Esophagus squamous epithelium (tissue), 5 donors: ENCODE results near the gene RASSF1. TPM values are rescaled to one million over a fixed set of nuclear protein-coding genes. Genes with fewer than 3 reads are reported as not detected.

Experiments used
- DNase-seq: peaks from one replicate; lab custom pipeline; 2025; lab: John Stamatoyannopoulos, UW
- H3K27ac ChIP-seq, 4 donors: fragments of 200-600 bp; sonication (generic); one replicate each; pipeline ENCODE4 v1.5.1; 2016 to 2019; ENCODE audit warnings: mild to moderate bottlenecking in 1 of 4
- H3K27me3 ChIP-seq, 4 donors: fragments of 200-600 bp; sonication (generic); 1 replicate in 3 of 4; 2 replicates in 1 of 4; pipeline versions ENCODE4 v1.5.1 to v1.6.0; 2017 to 2021; ENCODE audit warnings: antibody characterized with exemption in 1 of 4
- H3K36me3 ChIP-seq, 3 donors: fragments of 200-600 bp; sonication (generic); one replicate each; pipeline ENCODE4 v1.5.1; 2016 to 2019
- H3K4me1 ChIP-seq, 3 donors: fragments of 200-600 bp; sonication (generic); one replicate each; pipeline ENCODE4 v1.5.1; 2017 to 2019
- H3K4me3 ChIP-seq, 4 donors: fragments of 200-600 bp; sonication (generic); 1 replicate in 3 of 4; 2 replicates in 1 of 4; pipeline ENCODE4 v1.5.1; 2016 to 2019; ENCODE audit warnings: mild to moderate bottlenecking in 2 of 4, moderate library complexity in 1 of 4
- H3K9me3 ChIP-seq, 3 donors: fragments of 200-600 bp; sonication (generic); one replicate each; pipeline ENCODE4 v1.5.1; 2016 to 2019
- POLR2A ChIP-seq, 4 donors: fragments of 450-650 bp; IDR thresholded peaks; one replicate each; pipeline ENCODE4 v1.6.1; 2017; ENCODE audit warnings: antibody characterized with exemption in 4 of 4, mild to moderate bottlenecking in 4 of 4, moderate library complexity in 3 of 4
- WGBS, 2 donors: methylation state at CpG; one replicate each; pipeline ENCODE4 v1.1.5; 2018; 5-methylcytosine and 5-hydroxymethylcytosine counted together
- intact Hi-C: fragments of 100-400 bp; cut with DNase I; formaldehyde crosslinking; loops from one replicate; pipeline ENCODE4 v1.15.0; 2022
- total RNA-seq, 4 donors: library from RNA; depleted of rRNA; stranded (reverse); fragments of >200 nt; gene quantifications; one replicate each; pipeline ENCODE4 v1.1.0, GENCODE V29; 2016
- TF ChIP-seq, protein P1 (sequence below), 6 experiments: fragments of 450-650 bp in 4 of 6; fragments of 200-600 bp in 2 of 6; sonication (generic) in 2 of 6; IDR thresholded peaks; one replicate each; pipeline ENCODE4 v1.5.1; 2016 to 2019; ENCODE audit warnings: antibody characterized with exemption in 6 of 6, mild to moderate bottlenecking in 4 of 6, moderate library complexity in 4 of 6
- donor health status: DM: yes; HTN: yes; CAD: no.

RASSF1 gene
- total RNA-seq, 4 donors from 2014 or later: 11.9 to 31.7 (median 24.9) TPM

DNA sequence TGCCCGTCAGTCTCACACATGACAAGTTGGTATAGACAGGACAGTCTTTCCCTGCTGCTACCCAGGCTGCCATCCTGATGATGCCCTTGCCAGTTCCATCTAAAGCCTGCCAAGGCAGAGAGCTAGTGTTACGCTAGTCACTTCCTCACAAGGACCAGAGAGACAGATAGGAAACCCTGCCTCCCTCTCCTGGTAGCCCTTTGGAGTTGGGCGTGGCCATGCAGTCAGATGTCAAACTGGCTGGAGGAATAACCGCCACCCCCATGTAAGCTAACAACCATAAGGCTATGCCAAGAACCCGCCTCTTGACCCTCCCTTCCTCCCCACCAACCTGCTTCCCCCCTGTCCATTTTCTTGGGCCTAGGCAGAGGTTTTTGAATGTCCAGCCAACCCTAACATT is 15.9 kb upstream of the RASSF1 start:
- Histone ChIP-seq H3K4me1 (peaks cover 34 to 75% (median 41%) of the 10 kb centered on the region in 3 donors), H3K27ac (peak overlapping the region; percentile 21 to 94 (median 55)), H3K4me3 (peak overlapping the region in 3 of 4 donors; percentile 85 to 98 (median 89)), H3K27me3 (no peaks in the 10 kb centered on the region), H3K36me3 (peaks cover 20 to 60% (median 28%) of the 10 kb centered on the region in 3 donors), H3K9me3 (no peaks in the 10 kb centered on the region)
- WGBS, 2 donors: 39 to 43% methylated on average over 2 to 3 of the region's 5 CpGs
- no peak for DNase-seq
- intact Hi-C loops: no loop called here
- TF ChIP-seq, protein P1, sequence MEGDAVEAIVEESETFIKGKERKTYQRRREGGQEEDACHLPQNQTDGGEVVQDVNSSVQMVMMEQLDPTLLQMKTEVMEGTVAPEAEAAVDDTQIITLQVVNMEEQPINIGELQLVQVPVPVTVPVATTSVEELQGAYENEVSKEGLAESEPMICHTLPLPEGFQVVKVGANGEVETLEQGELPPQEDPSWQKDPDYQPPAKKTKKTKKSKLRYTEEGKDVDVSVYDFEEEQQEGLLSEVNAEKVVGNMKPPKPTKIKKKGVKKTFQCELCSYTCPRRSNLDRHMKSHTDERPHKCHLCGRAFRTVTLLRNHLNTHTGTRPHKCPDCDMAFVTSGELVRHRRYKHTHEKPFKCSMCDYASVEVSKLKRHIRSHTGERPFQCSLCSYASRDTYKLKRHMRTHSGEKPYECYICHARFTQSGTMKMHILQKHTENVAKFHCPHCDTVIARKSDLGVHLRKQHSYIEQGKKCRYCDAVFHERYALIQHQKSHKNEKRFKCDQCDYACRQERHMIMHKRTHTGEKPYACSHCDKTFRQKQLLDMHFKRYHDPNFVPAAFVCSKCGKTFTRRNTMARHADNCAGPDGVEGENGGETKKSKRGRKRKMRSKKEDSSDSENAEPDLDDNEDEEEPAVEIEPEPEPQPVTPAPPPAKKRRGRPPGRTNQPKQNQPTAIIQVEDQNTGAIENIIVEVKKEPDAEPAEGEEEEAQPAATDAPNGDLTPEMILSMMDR (IDR thresholded peaks at IDR 0.05): no peak
- no peak for TF ChIP-seq POLR2A (IDR thresholded peaks at IDR 0.05)

DNA sequence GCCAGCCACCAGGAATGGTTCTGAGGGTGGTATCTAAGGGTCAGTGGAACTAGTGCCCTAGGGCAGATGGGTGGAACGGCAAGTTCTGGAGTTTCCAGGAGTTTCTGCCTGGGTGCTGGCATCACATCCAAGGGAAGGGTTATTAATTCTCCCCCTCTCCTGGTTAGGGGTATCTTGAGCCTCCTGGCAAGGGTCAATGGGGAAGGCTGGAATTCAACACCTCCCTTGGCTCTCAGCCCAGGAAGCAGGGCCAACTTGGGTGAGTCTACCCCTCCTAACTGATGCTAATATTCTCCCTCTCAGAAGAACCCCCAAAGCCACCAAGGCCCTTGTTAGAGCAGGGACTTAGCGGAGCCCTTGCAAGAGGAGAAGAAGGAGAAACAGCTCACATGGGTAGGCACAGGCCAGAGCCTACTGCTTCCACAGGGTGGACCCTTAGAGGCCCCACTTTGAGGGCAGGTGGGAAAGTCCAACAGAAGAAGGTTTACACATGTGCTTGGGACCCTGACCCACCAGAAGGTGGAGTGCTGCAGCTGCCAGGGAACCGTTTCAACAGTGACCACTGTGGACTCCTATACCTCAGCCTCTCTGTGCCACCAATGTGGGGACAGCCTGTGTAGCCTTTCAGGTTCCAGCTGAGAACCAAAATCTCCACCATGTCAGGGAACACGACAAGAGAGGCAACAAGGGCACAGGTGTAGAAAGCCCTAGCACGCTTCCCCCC is 15.4 kb upstream of the RASSF1 start:
- Histone ChIP-seq H3K27ac (peak overlapping the region; percentile 21 to 94 (median 55)), H3K4me1 (peaks cover 39 to 81% (median 46%) of the 10 kb centered on the region in 3 donors), H3K36me3 (peaks cover 20 to 60% (median 28%) of the 10 kb centered on the region in 3 donors), H3K9me3 (no peaks in the 10 kb centered on the region), H3K4me3 (peak overlapping the region in 2 of 4 donors; percentile 89 to 98), H3K27me3 (no peaks in the 10 kb centered on the region)
- intact Hi-C loops: no loop called here
- TF ChIP-seq, protein P1 (IDR thresholded peaks at IDR 0.05): no peak
- no peak for TF ChIP-seq POLR2A (IDR thresholded peaks at IDR 0.05)
- WGBS, 2 donors: 50 to 87% methylated on average over 3 to 5 of the region's 5 CpGs
- no peak for DNase-seq

DNA sequence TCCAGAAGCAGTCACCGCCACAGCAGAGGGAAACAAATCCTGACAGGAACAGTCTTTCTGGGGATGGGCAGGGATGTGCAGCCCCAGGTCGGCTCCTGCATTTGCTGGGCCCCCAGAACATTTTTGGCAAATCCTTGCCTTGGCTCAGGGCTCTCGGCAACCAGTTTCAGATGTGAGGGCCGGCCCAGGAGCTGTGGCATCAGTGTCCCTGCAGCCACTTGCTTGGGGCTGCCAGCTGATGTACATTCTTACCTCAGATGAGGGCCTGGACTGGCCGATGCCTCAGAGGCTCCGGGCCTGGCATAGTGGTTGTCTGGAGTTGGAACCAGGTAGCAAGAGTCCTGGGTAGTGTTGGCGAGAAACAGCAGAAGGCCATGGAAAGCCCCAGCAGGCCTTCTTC is 14.2 kb upstream of the RASSF1 start:
- intact Hi-C loops: no loop called here

DNA sequence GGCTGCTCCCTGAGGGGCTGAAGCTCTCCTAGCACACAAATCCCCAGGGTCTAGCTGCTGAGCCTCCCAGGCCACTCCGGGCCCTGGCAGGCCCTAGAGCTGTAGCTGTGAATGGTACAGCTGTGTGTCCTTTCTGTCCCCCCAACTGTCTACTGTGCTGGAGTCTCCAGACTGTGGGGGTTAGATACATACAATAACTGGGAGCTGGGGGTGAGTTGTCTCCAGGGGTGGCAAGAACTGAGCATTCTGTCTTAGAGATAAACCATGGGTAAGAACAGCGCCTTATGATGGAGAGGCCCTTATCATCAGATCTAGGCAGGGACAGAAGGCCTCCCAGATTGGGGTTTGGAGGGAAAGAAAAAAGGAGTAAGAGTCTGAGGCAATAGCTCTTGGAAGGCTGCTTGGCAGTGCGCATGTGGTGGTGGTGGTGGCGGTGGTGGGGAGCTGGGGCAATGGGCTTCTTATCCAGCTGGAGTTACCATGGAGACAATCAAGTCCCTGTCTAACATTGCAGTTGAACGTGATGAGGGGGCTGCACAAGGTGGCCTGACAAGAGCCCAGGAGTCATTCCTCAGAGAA is 13.6 kb upstream of the RASSF1 start:
- H3K27me3 ChIP-seq: no peaks in the 10 kb centered on the region
- no peak overlapping the region for H3K27ac ChIP-seq
- intact Hi-C loops: no loop called here
- 79 to 100% methylated on average over 3 to 5 of the region's 5 CpGs for WGBS, 2 donors
- H3K4me3 ChIP-seq: no peak overlapping the region
- H3K9me3 ChIP-seq: no peaks in the 10 kb centered on the region
- no peak for DNase-seq
- H3K36me3 ChIP-seq: peaks cover 20 to 62% (median 28%) of the 10 kb centered on the region in 3 donors
- H3K4me1 ChIP-seq: peaks cover 46 to 89% (median 55%) of the 10 kb centered on the region in 3 donors
- no peak for TF ChIP-seq POLR2A (IDR thresholded peaks at IDR 0.05)
- TF ChIP-seq, protein P1 (IDR thresholded peaks at IDR 0.05): no peak

More for the DNA sequence above, 14.2 kb upstream of the RASSF1 start:
- Histone ChIP-seq H3K9me3 (no peaks in the 10 kb centered on the region), H3K4me3 (no peak overlapping the region), H3K4me1 (peaks cover 40 to 87% (median 51%) of the 10 kb centered on the region in 3 donors), H3K27ac (no peak overlapping the region), H3K36me3 (peaks cover 20 to 60% (median 28%) of the 10 kb centered on the region in 3 donors), H3K27me3 (no peaks in the 10 kb centered on the region)
- WGBS, 2 donors: 60 to 80% methylated on average over 2 of the region's 7 CpGs
- no peak for TF ChIP-seq POLR2A (IDR thresholded peaks at IDR 0.05)
- TF ChIP-seq, protein P1 (IDR thresholded peaks at IDR 0.05): no peak
- no peak for DNase-seq
